ENCODE results near the gene GAS2L3. TPM values are rescaled to one million over a fixed set of nuclear protein-coding genes. Genes with fewer than 3 reads are reported as not detected.

GAS2L3 gene
- polyA plus RNA-seq, 3 donors, result 0.53 to 1.6 (median 1.1) TPM

DNA sequence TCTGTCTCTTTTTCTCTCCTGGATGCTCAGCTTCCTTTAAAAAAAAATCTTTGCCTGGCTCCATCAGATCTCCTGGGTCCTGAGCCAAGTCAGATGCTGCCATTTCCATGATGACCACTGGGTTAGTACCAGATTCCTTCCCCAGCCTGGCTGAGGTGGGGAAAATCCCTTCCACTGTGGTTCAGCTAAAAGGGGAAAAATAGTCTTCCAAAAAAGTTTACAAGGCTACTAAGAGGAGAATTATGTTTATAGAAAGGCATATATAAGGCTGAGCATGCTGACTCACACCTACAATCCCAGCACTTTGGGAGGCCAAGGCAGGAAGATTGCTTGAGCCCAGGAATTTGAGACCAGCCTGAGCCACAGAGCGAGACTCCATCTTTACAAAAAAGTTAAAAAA is 28.4 kb upstream of the GAS2L3 start:
- Mint-ChIP-seq H3K27me3 (ENCODE audit: low read depth in 3 of 3) (peaks cover 4 to 10% (median 6%) of the 10 kb centered on the region in 3 donors), H3K4me3 (peak overlapping the region in 1 of 2 donors; percentile 37), H3K36me3 (no peaks in the 10 kb centered on the region), H3K27ac (peak overlapping the region in 1 of 7 donors; percentile 48), H3K9me3 (peaks cover 0 to 2% (median 0%) of the 10 kb centered on the region in 7 donors), H3K4me1 (no peaks in the 10 kb centered on the region)
- TF ChIP-seq, protein P1, sequence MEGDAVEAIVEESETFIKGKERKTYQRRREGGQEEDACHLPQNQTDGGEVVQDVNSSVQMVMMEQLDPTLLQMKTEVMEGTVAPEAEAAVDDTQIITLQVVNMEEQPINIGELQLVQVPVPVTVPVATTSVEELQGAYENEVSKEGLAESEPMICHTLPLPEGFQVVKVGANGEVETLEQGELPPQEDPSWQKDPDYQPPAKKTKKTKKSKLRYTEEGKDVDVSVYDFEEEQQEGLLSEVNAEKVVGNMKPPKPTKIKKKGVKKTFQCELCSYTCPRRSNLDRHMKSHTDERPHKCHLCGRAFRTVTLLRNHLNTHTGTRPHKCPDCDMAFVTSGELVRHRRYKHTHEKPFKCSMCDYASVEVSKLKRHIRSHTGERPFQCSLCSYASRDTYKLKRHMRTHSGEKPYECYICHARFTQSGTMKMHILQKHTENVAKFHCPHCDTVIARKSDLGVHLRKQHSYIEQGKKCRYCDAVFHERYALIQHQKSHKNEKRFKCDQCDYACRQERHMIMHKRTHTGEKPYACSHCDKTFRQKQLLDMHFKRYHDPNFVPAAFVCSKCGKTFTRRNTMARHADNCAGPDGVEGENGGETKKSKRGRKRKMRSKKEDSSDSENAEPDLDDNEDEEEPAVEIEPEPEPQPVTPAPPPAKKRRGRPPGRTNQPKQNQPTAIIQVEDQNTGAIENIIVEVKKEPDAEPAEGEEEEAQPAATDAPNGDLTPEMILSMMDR (IDR thresholded peaks at IDR 0.05), result no peak
- Histone ChIP-seq H3K36me3 (replicated peaks in 1 of 2; ENCODE audit: control insufficient read depth in 1 of 2, insufficient read depth in 2 of 2, low read length in 2 of 2) (no peaks in the 10 kb centered on the region), H3K79me2 (ENCODE audit: insufficient read depth, low read length) (no peaks in the 10 kb centered on the region), H3K4me3 (replicated peaks in 1 of 3; ENCODE audit: low read depth in 2 of 3, low read length in 3 of 3) (no peak overlapping the region), H4K20me1 (ENCODE audit: insufficient read depth, low read length) (no peaks in the 10 kb centered on the region), H3K9me3 (replicated peaks in 1 of 2; ENCODE audit: control insufficient read depth in 1 of 2, insufficient read depth in 1 of 2, low read length in 2 of 2) (no peaks in the 10 kb centered on the region), H3K4me1 (ENCODE audit: control insufficient read depth in 1 of 2, insufficient read depth in 2 of 2, low read length in 2 of 2) (no peaks in the 10 kb centered on the region), H2AFZ (ENCODE audit: insufficient read depth, low read depth, low read length, poor library complexity, severe bottlenecking) (no peak overlapping the region), H3K9ac (ENCODE audit: insufficient read depth, low read length, poor library complexity, severe bottlenecking) (no peak overlapping the region), H3K27ac (ENCODE audit: low read depth in 1 of 2, low read length in 2 of 2) (no peak overlapping the region), H3K4me2 (replicated peaks; ENCODE audit: extremely low read depth, low read length, poor library complexity, severe bottlenecking) (no peak overlapping the region), H3K27me3 (ENCODE audit: control insufficient read depth in 2 of 2, insufficient read depth in 2 of 2, low read length in 2 of 2) (no peaks in the 10 kb centered on the region)
- intact Hi-C loops (cut with micrococcal nuclease), result no loop called here
- no CpG with 5 or more reads among the region's 1 CpG for whole genome bisulfite sequencing (ENCODE audit: insufficient coverage)
- no peak for DNase-seq

DNA sequence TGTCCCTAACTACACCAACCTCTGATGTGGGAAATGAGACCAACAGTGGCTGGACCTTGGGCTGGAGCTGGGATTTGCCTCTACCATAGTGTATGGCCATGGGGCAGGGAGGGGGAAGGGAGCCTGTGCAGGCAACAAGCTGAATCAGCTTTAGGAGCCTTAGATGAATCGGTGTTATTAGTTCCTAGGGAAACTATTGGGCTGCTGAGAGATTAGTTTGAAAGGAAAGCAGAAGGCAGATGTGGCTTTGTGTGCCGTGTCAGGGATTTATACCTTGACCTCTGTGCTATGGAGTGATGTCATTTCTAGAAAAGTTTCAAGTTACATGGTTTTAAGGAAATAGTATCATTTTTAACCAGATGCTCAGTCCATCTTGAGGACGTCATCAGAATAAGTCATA is 19.5 kb upstream of the GAS2L3 start:
- Mint-ChIP-seq H3K36me3 (no peaks in the 10 kb centered on the region), H3K27ac (no peak overlapping the region), H3K4me3 (no peak overlapping the region), H3K27me3 (ENCODE audit: low read depth in 3 of 3) (peaks cover 0 to 5% (median 4%) of the 10 kb centered on the region in 3 donors), H3K9me3 (no peaks in the 10 kb centered on the region), H3K4me1 (no peaks in the 10 kb centered on the region)
- Histone ChIP-seq H3K9me3 (replicated peaks in 1 of 2; ENCODE audit: control insufficient read depth in 1 of 2, insufficient read depth in 1 of 2, low read length in 2 of 2) (no peaks in the 10 kb centered on the region), H2AFZ (ENCODE audit: insufficient read depth, low read depth, low read length, poor library complexity, severe bottlenecking) (no peak overlapping the region), H3K9ac (ENCODE audit: insufficient read depth, low read length, poor library complexity, severe bottlenecking) (no peak overlapping the region), H3K27ac (ENCODE audit: low read depth in 1 of 2, low read length in 2 of 2) (no peak overlapping the region), H3K4me3 (replicated peaks in 1 of 3; ENCODE audit: low read depth in 2 of 3, low read length in 3 of 3) (no peak overlapping the region), H3K4me1 (ENCODE audit: control insufficient read depth in 1 of 2, insufficient read depth in 2 of 2, low read length in 2 of 2) (no peaks in the 10 kb centered on the region), H3K27me3 (ENCODE audit: control insufficient read depth in 2 of 2, insufficient read depth in 2 of 2, low read length in 2 of 2) (no peaks in the 10 kb centered on the region), H3K4me2 (replicated peaks; ENCODE audit: extremely low read depth, low read length, poor library complexity, severe bottlenecking) (no peak overlapping the region), H3K36me3 (replicated peaks in 1 of 2; ENCODE audit: control insufficient read depth in 1 of 2, insufficient read depth in 2 of 2, low read length in 2 of 2) (no peaks in the 10 kb centered on the region), H3K79me2 (ENCODE audit: insufficient read depth, low read length) (no peaks in the 10 kb centered on the region), H4K20me1 (ENCODE audit: insufficient read depth, low read length) (no peaks in the 10 kb centered on the region)
- intact Hi-C loops (cut with micrococcal nuclease), result no loop called here
- WGBS (ENCODE audit: insufficient coverage), result 100% methylated on average over 1 of the region's 3 CpGs
- no peak for DNase-seq
- TF ChIP-seq, protein P1 (IDR thresholded peaks at IDR 0.05), result no peak
